ENCODE data around the gene ANKRD23.

The ANKRD23 gene

DNA sequence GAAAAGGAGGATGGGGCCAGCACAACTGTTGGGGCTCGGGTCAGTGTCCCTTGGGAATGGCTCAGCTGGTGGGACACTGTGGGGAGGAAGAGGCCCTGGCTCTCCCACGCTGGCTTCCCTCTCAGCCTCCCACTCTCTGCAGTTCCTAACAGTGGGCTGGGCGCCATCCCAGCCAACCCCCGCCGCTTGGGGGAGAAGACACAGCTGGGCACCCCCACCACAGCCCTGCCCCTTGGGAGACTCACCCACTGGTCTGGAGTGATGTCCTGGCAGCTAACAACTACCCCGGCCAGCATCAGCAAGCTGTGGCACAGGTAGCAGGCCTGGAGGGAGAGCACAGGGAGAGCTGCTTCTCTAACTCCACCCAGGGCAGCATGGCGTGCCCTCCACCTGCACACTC, 34.4 kb upstream of the ANKRD23 start:
- H3K27ac ChIP-seq: no peak overlapping the region
- no peak for DNase-seq (ENCODE audit: low read depth, low spot score)

DNA sequence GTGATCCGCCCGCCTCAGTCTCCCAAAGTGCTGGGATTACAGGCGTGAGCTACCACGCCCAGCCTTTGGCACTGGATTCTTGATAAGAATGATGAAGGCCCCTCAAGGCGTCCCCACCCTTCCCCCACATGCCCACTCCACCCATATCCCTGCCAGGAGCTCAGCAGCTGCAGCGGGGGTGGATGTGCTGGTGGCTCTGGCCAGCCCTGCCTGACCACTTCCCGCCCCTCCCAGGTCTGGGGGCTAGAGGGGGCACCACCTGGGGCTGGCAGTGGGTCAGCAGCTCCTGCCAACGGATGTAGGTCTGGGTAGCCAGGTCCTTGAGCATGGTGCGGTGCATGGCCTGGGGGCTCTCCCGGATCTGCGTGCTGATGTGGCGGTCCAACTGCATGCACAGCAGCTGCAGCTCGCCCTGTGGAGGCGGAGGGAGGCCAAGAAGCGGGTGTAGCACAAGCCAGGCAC, 33.8 kb upstream of the ANKRD23 start:
- no peak for DNase-seq (ENCODE audit: low read depth, low spot score)
- H3K27ac ChIP-seq: no peak overlapping the region

DNA sequence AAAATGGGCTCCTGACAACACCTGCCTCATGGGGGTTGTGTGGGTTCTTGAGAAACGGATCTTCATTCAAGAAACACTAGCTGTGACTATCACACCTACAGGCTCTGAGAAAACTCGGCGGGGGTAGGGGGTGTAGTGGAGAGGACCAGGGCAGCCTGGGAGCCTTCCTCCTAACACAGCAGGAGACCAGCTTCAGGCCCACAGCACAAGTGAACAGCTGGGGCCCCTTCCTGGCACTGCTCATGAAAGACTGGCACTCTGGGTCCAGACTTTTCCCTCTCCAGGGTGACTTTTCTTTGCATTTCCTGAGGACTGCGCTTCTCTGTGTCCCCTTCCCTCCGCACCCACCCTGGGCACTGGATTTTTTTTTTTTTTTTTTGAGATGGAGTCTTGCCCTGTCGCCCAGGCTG, 33.2 kb upstream of the ANKRD23 start:
- H3K27ac ChIP-seq: no peak overlapping the region
- DNase-seq (ENCODE audit: low read depth, low spot score): no peak

- DNase-seq (ENCODE audit: low read depth, low spot score): no peak
- no peak overlapping the region for H3K27ac ChIP-seq
Measured at GRCh38 chr2:96876269-96877041, 32.6 kb upstream of the ANKRD23 start.

- no peak for DNase-seq (ENCODE audit: low read depth, low spot score)
- no peak overlapping the region for H3K27ac ChIP-seq
Measured at GRCh38 chr2:96875498-96876268, 31.9 kb upstream of the ANKRD23 start.

DNA sequence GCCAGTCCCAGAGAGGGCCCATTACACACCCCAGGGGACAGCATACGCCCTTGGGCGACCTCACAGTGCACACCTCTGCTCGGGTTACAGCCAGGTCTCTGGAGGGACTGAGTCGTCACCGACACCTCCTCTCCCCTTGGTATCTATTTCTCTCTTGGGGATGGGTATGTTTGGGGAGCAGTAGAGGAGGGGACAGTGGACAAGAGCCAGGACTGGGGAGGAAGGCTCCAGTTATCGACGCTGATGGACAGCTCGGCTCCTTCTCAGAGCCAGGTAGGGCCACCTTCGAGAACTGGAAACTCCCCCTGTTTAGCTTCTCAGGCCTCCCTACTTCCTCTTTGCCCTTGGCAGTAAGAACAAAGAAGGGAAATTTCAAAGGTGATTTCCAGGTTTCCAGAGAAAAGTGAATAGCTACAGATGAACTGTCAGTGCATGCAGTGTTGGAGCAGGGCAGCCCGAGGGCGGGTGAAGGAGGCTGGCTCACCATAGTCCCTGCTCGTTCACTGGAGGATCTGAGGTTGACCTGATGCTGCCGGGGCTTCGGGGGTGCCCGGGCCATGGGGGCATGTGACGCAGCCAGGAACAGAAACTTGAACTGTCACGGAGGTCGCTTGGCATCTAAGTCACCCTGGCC, 30.5 kb upstream of the ANKRD23 start:
- no peak for DNase-seq (ENCODE audit: low read depth, low spot score)
- no peak overlapping the region for H3K27ac ChIP-seq

- H3K27ac ChIP-seq: no peak overlapping the region
- DNase-seq (ENCODE audit: low read depth, low spot score): no peak
Measured at GRCh38 chr2:96873651-96874096, 29.9 kb upstream of the ANKRD23 start.

- no peak overlapping the region for H3K27ac ChIP-seq
- DNase-seq (ENCODE audit: low read depth, low spot score): no peak
Measured at GRCh38 chr2:96872591-96873349, 28.9 kb upstream of the ANKRD23 start.

DNA sequence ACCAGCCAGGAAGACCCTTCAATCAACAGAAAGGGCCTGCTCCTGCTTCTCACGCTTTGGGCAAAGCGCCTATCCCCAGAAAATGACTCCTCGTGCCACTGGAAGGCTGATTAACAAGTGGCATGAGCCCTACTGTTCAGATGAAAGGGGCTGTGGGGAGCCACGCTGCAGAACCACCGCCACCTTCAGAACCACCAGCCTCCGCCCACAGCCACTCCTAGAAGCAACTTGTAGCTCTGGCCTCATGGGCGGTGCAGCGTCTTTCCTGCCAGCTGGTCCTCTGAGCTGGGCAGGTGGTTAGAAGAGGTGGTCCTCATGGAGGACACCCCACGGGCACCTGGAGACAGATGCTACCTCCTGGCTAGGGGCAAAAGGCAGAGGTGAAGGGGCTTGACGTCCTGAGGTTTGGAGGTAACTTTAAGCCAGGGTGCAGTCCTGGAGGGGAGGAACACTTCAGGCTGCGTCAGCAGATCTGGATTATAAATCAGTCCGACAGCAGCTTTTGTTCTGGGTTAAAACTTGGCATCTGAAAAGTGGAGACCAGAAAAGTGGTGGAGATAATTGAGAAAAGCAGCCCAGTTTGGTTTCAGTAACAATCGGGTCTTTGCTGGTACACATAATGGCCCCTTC, 26.9 kb upstream of the ANKRD23 start:
- peak overlapping the region; percentile 75 for H3K27ac ChIP-seq
- DNase-seq (ENCODE audit: low read depth, low spot score): no peak

DNA sequence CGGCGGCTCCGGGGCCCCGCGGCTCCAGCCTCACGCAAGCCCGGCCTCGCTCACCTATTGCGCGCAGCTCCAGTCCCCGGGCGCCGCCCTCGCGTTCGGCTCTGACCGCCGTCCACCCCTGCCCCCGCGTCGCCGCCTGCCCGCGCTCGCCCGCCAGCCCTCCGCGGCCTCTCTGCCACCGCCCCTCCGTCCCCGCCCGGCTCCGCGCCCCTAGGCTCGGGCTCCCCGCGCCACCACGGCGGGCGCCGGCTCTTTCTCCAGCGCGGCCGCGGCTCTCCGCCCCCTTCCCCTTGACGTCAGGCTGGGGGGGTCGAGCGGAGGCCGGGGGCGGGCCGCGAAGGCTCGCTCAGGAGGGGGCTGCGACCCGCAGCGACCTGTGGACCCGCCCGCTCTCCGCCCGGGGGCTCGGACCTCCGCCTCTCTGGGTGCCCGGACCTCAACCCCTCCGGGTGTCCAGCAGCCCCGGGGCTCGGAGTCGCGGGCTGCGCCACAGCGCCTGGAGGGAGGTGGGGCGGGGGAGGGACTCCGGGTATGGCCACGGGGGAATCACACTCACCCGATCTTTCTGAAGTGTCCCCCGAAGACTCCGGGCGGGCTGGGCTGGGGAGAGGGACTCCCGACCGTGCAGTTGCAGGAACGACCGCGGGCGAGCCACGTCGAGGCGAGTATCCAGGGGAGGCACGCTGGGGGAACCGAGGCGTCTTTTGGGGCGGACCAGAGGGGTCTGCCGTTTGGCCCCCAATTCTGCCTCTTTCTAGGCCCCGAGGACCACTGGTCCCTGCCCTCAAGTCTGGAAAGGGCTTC, 26.2 kb upstream of the ANKRD23 start, which contains the start of gene SEMA4C:
Gene SEMA4C, minus strand, starts transcription at position 259 of the 804 bp plus-strand sequence. CDS start 2,194 bp downstream, outside the sequence.
- DNase-seq (ENCODE audit: low read depth, low spot score): no peak
- peak within 1 kb of the TSS; percentile 75 for H3K27ac ChIP-seq

- peak overlapping the region; percentile 75 for H3K27ac ChIP-seq
- no peak for DNase-seq (ENCODE audit: low read depth, low spot score)
Measured at GRCh38 chr2:96869281-96869821, 25.5 kb upstream of the ANKRD23 start.

GRCh38 chr2:96868555-96869280, 24.9 kb upstream of the ANKRD23 start:
- DNase-seq (ENCODE audit: low read depth, low spot score): no peak
- H3K27ac ChIP-seq: peak overlapping the region; percentile 75

DNA sequence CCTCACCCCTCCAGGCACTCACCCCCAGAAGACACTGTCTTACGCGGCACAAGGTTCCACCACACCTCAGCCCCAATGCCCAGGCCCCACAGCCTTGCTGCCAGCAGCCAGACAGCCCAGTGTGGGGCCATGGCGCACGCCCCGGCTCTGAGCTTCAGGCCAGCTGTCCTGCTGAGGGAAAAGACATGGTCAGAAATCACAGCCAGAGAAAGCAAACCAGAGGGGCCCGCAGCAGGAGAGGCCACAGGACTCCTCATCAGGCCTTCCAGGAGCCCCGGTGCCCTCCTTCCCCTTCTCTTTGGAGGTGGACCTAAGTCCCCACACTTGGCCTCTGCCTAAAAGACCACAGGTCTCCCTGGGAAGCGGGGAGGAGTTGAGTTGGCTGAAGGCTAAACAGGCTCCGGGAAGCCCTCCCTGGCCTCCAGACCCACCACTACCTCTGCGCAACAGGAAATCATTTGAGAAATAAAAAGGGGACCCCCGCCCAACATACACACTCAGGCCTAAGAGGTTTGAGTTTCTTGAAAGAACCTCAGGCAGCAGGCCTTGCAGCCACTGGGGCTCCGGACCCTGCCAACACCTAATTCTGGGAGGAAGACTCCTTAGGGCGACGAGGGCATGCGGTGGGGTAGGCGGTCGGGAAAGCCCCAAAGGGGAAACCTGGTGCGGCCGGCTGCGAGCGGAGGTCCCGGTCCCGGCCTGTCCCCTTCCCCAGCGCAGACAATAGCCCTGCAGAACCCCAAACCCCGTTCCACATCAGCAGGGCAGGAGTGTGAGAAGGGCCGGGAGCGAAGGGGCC, 24.1 kb upstream of the ANKRD23 start:
- H3K27ac ChIP-seq: peak overlapping the region; percentile 75
- no peak for DNase-seq (ENCODE audit: low read depth, low spot score)

- DNase-seq (ENCODE audit: low read depth, low spot score): no peak
- peak overlapping the region; percentile 75 for H3K27ac ChIP-seq
Measured at GRCh38 chr2:96866986-96867755, 23.4 kb upstream of the ANKRD23 start.

DNA sequence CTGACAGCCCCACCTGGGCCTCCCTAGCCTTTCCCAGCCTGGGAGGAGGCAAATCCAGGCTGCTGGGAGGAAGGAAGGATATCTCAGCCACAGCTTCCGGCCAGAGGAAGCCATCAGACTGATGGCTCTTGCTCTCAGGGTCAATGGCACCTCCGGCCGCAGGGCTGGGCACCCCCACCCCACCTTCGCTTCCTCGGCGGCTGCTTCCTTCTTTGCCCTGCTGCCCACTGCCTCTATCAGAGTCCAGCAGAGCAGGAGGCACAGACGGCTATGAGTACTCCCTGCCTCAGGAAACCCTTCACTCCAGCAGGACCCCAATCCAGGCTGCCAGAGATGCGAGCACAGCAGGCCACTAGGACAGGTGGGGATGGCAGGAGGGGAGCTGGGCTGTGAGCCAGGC, 22.8 kb upstream of the ANKRD23 start:
- DNase-seq (ENCODE audit: low read depth, low spot score): no peak
- H3K27ac ChIP-seq: no peak overlapping the region

GRCh38 chr2:96866149-96866548, 22.3 kb upstream of the ANKRD23 start:
- no peak for DNase-seq (ENCODE audit: low read depth, low spot score)
- no peak overlapping the region for H3K27ac ChIP-seq

Data from epithelial cell of prostate (primary cell).